ENCODE results near the gene RBBP8.
"Not testable (repeated sequence)": the region's sequence is repeated elsewhere in the genome, so short reads cannot be mapped to it uniquely, and the experiment has no call there.

The RBBP8 gene

DNA sequence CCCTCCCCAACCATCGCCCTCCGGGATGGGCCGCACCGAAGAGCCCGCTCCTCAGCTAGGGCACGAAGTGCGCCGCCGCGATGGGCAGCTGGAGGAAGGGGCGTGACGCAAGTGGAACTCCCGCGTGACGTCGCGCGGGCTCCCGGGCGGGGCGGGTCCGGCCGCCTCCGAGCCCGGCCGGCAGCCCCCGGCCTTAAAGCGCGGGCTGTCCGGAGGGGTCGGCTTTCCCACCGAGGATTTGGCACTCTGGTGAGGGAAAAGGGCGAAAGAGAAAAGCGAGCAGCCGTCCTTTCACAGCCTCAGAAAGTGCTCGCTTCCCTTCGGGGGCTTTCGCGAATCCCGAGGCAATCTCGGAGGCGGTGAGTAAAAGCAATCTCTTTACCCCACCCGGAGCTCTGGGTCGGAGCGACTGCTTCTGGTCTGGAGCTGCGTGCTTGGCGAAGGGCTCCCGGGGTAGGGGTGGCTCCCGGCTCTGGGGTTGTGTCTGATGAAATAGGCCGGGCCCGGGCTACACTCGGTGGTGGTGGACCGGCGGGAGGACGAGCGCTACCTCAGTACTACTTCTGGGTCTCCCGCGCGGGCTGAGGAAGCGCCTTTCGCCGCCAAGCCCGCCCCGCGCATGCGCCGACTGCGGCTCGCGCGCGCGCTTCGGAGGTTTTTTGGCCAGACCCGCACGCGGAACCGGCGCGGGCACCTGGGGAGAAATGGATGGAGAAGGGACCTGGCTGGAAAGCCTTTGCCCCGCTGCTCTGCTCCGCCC, at the start of gene RBBP8:
Gene RBBP8, plus strand, starts transcription at position 123 of the 760 bp plus-strand sequence. CDS start 3,524 bp downstream, outside the sequence.
- DNase-seq (ENCODE audit: low read depth), result peak; percentile 62

- no peak for DNase-seq (ENCODE audit: low read depth)
Observed at GRCh38 chr18:22883827-22884226, 49.3 kb upstream of the RBBP8 start.

DNA sequence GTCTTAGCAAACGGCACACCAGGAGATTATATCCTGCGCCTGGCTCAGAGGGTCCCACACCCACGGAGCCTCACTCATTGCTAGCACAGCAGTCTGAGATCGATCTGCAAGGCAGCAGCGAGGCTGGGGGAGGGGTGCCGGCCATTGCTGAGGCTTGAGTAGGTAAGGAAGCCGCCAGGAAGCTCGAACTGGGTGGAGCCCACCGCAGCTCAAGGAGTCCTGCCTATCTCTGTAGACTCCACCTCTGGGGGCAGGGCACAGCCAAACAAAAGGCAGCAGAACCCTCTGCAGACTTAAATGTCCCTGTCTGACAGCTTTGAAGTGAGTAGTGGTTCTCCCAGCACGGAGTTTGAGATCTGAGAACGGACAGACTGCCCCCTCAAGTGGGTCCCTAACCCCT, 47.4 kb upstream of the RBBP8 start:
- DNase-seq (ENCODE audit: low read depth), result not testable (repeated sequence)

- DNase-seq (ENCODE audit: low read depth), result no peak
Observed at GRCh38 chr18:22899421-22899820, 33.7 kb upstream of the RBBP8 start.

GRCh38 chr18:22900558-22901238, 32.4 kb upstream of the RBBP8 start:
- no peak for DNase-seq (ENCODE audit: low read depth)

GRCh38 chr18:22902093-22902492, 31.0 kb upstream of the RBBP8 start:
- DNase-seq (ENCODE audit: low read depth), result no peak

GRCh38 chr18:22903248-22903647, 29.9 kb upstream of the RBBP8 start:
- DNase-seq (ENCODE audit: low read depth), result not testable (repeated sequence)

DNA sequence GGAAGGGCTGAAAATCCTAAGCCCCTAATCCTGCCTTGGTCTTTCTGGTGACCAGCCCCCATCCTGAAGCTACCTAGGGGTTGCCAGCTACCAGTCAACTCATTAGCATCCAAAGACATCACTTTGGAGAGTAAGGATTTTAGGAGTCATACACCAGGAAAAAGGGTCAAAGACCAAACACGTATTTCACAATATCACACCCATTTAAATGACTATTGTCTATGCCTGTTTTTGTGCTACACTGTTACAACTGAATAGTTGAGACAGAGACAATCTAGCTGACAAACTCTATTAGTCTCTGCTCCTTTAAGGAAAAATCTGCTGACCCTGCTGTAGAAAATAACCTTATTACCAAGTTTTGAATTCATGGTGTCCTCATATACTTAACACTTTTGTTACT, 21.0 kb upstream of the RBBP8 start:
- DNase-seq (ENCODE audit: low read depth), result no peak

DNA sequence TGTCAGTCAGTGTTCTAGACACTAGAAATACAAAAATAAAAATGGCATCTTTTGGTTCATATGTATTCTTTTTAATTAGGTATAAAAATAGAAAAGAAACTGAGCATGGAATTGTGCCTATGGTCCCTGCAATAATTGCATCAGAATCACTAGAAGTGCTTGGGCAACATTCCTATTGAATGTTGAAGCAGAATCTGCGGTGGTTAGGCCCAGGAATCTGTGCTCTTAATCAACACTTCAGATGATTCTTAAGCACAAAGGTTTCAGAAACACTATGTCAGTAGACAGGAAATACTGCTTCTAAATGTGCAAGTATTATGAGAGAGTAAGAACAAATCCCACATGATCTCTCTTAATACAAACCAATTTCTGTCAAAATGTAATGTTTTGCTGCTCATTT, 20.3 kb upstream of the RBBP8 start:
- no peak for DNase-seq (ENCODE audit: low read depth)

DNA sequence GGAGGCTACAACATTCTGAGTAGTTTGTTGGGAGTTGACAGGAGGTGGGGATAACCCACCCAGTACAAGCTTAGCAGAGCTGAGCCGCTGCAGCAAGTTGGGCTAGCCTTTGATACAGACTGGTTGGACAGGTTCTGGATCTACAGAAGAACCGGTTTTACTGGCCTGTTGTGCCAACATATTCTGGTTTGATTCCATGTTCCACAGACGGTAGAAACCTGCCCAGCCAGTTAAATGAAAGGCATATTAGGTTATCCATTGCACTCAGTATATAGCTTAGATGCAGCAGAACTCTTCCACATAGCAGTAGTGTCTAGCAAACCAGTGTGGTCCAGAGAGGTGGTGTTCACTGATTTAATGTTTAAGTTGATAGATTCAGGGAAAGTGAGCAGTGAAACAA, 19.3 kb upstream of the RBBP8 start:
- DNase-seq (ENCODE audit: low read depth), result no peak

GRCh38 chr18:22914633-22915032, 18.5 kb upstream of the RBBP8 start:
- DNase-seq (ENCODE audit: low read depth), result no peak

DNA sequence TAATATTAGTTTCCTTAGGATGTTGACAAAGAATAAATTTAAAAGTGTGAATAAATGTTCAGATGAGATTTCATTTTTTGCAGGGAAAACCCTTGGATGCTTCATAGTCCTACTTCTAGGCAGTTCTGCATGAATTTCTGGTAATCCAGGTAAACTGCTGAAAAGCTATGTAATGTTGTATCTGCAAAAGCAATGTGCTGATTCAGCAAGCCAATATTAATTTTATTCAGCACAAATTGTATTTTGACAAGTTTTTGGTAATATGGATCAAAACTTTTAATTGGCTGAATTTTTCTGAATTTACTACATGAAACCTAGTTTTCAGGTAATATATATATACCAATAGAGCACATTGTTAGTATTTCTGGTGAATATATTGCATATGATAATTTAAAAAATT, 17.8 kb upstream of the RBBP8 start:
- DNase-seq (ENCODE audit: low read depth), result no peak

GRCh38 chr18:22921772-22922171, 11.4 kb upstream of the RBBP8 start:
- no peak for DNase-seq (ENCODE audit: low read depth)

- no peak for DNase-seq (ENCODE audit: low read depth)
Observed at GRCh38 chr18:22924589-22924988, 8.5 kb upstream of the RBBP8 start.

GRCh38 chr18:22926454-22926853, 6.7 kb upstream of the RBBP8 start:
- DNase-seq (ENCODE audit: low read depth), result no peak

DNA sequence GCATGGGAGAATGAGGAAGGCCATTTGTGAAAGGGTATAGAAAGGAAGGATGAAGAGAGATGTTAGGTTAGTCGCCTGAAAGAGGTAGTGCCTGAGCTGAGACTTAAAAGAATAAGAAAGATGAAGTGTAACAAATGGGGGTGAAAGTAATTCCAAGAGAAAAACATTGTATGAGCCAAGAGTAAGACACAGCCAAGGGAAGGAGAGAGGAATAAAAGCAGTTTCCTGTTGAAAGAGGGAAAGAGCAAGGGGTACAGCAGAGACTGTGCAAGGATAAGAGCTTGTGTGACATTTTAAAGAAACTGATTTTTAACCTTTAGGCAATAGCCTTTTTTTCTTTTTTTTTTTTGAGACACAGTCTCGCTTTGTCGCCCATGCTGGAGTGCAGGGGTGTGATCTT, 4.8 kb upstream of the RBBP8 start:
- DNase-seq (ENCODE audit: low read depth), result no peak

GRCh38 chr18:22930089-22930713, 2.9 kb upstream of the RBBP8 start:
- peak; percentile 32 for DNase-seq (ENCODE audit: low read depth)

DNA sequence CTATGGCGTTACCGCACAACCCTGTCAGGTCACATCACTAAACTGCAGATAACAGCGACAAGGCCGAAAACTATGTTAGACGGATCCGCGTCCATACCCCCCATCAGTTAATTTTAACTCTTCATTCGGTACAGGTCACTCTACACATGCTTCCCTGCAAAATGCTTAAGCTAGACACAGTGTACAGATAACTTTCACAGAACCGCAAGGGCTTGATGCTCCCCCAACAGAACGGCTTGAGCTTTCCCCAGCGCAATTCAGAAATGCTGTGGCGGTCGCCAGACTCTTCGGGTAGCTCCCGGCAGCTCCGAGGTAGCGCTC, 283 bp upstream of the RBBP8 start:
- DNase-seq (ENCODE audit: low read depth), result peak; percentile 33

- DNase-seq (ENCODE audit: low read depth), result no peak
Observed at GRCh38 chr18:22933966-22934423, 867 bp downstream of the RBBP8 start.

GRCh38 chr18:22934789-22935188, 1.7 kb downstream of the RBBP8 start:
- DNase-seq (ENCODE audit: low read depth), result no peak

DNA sequence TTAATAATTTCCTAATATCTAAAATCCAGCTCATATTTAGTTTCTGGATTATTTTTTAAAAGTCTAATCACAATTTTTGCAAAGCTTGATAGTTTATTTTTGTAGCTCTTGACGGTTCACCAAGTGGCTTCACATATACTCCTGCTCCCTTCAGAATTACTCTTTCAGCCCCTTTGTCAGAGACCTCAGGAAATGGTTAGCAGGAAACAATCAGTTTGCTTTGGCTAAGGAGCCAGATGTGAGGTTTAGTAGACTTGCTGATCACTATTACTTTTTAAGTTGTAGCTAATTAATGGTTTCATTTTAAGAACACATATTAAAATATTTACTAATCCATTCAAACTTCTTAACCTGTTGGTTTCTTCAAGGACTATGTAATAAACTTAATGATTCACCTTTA, 2.3 kb downstream of the RBBP8 start:
- DNase-seq (ENCODE audit: low read depth), result no peak

GRCh38 chr18:22936515-22936914, 3.4 kb downstream of the RBBP8 start:
- no peak for DNase-seq (ENCODE audit: low read depth)

- DNase-seq (ENCODE audit: low read depth), result no peak
Observed at GRCh38 chr18:22939649-22940048, 6.5 kb downstream of the RBBP8 start.

All from HS-5 (cell line).